Upper lobe of left lung (tissue), 6 donors: ENCODE measurements around the gene ADAMTS2. TPM values are rescaled to one million over a fixed set of nuclear protein-coding genes. Genes with fewer than 3 reads are reported as not detected.

Experiments
- ATAC-seq, 2 donors: fragments of 200-7000 bp; cut with Tn5 transposase; one replicate each; pipeline ENCODE4 v1.9.1; 2022; ENCODE audit warnings: mild to moderate bottlenecking in 2 of 2, moderate library complexity in 2 of 2; ENCODE audit not compliant: low FRiP score in 2 of 2
- DNase-seq, 2 donors: peaks; one replicate each; pipeline ENCODE4 v3.0.0-alpha.2; 2019 to 2020
- H3K27ac ChIP-seq, 4 donors: fragments of 200-600 bp; sonication (generic); one replicate each; pipeline ENCODE4 v1.5.1; 2016 to 2019
- H3K27me3 ChIP-seq, 4 donors: fragments of 200-600 bp; sonication (generic); one replicate each; pipeline ENCODE4 v1.5.1; 2017 to 2019
- H3K36me3 ChIP-seq, 4 donors: fragments of 200-600 bp; sonication (generic); one replicate each; pipeline ENCODE4 v1.5.1; 2016 to 2019
- H3K4me1 ChIP-seq, 4 donors: fragments of 200-600 bp; sonication (generic); one replicate each; pipeline ENCODE4 v1.5.1; 2018 to 2019
- H3K4me3 ChIP-seq, 4 donors: fragments of 200-600 bp; sonication (generic); one replicate each; pipeline ENCODE4 v1.5.1; 2017 to 2019; ENCODE audit warnings: mild to moderate bottlenecking in 2 of 4, moderate library complexity in 1 of 4
- H3K9me3 ChIP-seq, 4 donors: fragments of 200-600 bp; sonication (generic); one replicate each; pipeline ENCODE4 v1.5.1; 2018 to 2019
- EP300 ChIP-seq, 4 donors: sonication (generic); formaldehyde crosslinking; IDR thresholded peaks; one replicate each; pipeline ENCODE4 v1.5.1; 2017; ENCODE audit warnings: antibody characterized with exemption in 4 of 4, control low read depth in 2 of 4
- POLR2A ChIP-seq, 4 donors: fragments of 450-650 bp; IDR thresholded peaks; one replicate each; pipeline ENCODE4 v1.5.1; 2016 to 2017; ENCODE audit warnings: antibody characterized with exemption in 4 of 4, mild to moderate bottlenecking in 2 of 4
- POLR2AphosphoS5 ChIP-seq, 2 donors: sonication (generic); formaldehyde crosslinking; IDR thresholded peaks; one replicate each; pipeline ENCODE4 v1.5.1; 2017; ENCODE audit warnings: antibody characterized with exemption in 2 of 2
- WGBS, 2 donors: methylation state at CpG; one replicate each; pipeline ENCODE4 v1.1.5; 2017 to 2018; 5-methylcytosine and 5-hydroxymethylcytosine counted together
- total RNA-seq, 6 donors: library from RNA; depleted of rRNA in 4 of 6; stranded (reverse); fragments of >200 nt in 4 of 6; gene quantifications; one replicate each; pipeline versions ENCODE4 v1.1.0 to v1.2.1, GENCODE V29; 2016 to 2021
- TF ChIP-seq, protein P1 (sequence below), 6 experiments: fragments of 450-650 bp in 4 of 6; fragments of 200-600 bp in 2 of 6; sonication (generic) in 2 of 6; IDR thresholded peaks; one replicate each; pipeline ENCODE4 v1.5.1; 2016 to 2019; ENCODE audit warnings: antibody characterized with exemption in 6 of 6
- donor health status: DM: no; HTN: no; CAD: no; lungs with moderate emphysema.
- donor health status: DM: no; HTN: yes; CAD: no; lungs with severe emphysema.

Gene ADAMTS2
- total RNA-seq, 6 donors from 2014 or later: 10.0 to 114 (median 25.7) TPM

GRCh38 chr5:179331591-179332375 lies 13.5 kb downstream of the ADAMTS2 start:
- 69 to 72% methylated on average over 7 to 8 of the region's 8 CpGs for WGBS, 2 donors
- ATAC-seq: no peak

GRCh38 chr5:179330186-179330900 lies 14.9 kb downstream of the ADAMTS2 start:
- no peaks in the 10 kb centered on the region for H3K36me3 ChIP-seq
- DNase-seq (peak in 1 of 2 donors; percentile 45), ATAC-seq (peak in 1 of 2 donors; percentile 35)
- H3K27ac ChIP-seq: no peak overlapping the region
- 85 to 88% methylated on average over 13 of the region's 13 CpGs for WGBS, 2 donors
- no peaks in the 10 kb centered on the region for H3K9me3 ChIP-seq
- TF ChIP-seq POLR2AphosphoS5 (IDR thresholded peaks at IDR 0.05): no peak
- no peak for TF ChIP-seq POLR2A (IDR thresholded peaks at IDR 0.05)
- TF ChIP-seq, protein P1, sequence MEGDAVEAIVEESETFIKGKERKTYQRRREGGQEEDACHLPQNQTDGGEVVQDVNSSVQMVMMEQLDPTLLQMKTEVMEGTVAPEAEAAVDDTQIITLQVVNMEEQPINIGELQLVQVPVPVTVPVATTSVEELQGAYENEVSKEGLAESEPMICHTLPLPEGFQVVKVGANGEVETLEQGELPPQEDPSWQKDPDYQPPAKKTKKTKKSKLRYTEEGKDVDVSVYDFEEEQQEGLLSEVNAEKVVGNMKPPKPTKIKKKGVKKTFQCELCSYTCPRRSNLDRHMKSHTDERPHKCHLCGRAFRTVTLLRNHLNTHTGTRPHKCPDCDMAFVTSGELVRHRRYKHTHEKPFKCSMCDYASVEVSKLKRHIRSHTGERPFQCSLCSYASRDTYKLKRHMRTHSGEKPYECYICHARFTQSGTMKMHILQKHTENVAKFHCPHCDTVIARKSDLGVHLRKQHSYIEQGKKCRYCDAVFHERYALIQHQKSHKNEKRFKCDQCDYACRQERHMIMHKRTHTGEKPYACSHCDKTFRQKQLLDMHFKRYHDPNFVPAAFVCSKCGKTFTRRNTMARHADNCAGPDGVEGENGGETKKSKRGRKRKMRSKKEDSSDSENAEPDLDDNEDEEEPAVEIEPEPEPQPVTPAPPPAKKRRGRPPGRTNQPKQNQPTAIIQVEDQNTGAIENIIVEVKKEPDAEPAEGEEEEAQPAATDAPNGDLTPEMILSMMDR (IDR thresholded peaks at IDR 0.05): no peak
- TF ChIP-seq EP300 (IDR thresholded peaks at IDR 0.05): no peak
- no peak overlapping the region for H3K4me3 ChIP-seq
- no peaks in the 10 kb centered on the region for H3K27me3 ChIP-seq
- peaks cover 0 to 2% (median 0%) of the 10 kb centered on the region in 4 donors for H3K4me1 ChIP-seq

More at GRCh38 chr5:179331591-179332375, 13.5 kb downstream of the ADAMTS2 start:
- Histone ChIP-seq H3K27ac (no peak overlapping the region), H3K36me3 (no peaks in the 10 kb centered on the region), H3K27me3 (no peaks in the 10 kb centered on the region), H3K9me3 (no peaks in the 10 kb centered on the region), H3K4me3 (no peak overlapping the region), H3K4me1 (no peaks in the 10 kb centered on the region)
- TF ChIP-seq EP300 (IDR thresholded peaks at IDR 0.05): no peak
- no peak for DNase-seq

GRCh38 chr5:179328291-179328690 lies 17.0 kb downstream of the ADAMTS2 start:
- WGBS, 2 donors: 95 to 96% methylated on average over 6 of the region's 6 CpGs
- Histone ChIP-seq H3K4me3 (no peak overlapping the region), H3K9me3 (no peaks in the 10 kb centered on the region), H3K4me1 (peaks cover 0 to 2% (median 0%) of the 10 kb centered on the region in 4 donors), H3K27me3 (no peaks in the 10 kb centered on the region), H3K27ac (no peak overlapping the region), H3K36me3 (no peaks in the 10 kb centered on the region)
- DNase-seq (no peak), ATAC-seq (no peak)
- TF ChIP-seq, protein P1 (IDR thresholded peaks at IDR 0.05): no peak
- TF ChIP-seq POLR2AphosphoS5 (IDR thresholded peaks at IDR 0.05) (no peak), EP300 (IDR thresholded peaks at IDR 0.05) (no peak), POLR2A (IDR thresholded peaks at IDR 0.05) (no peak)

GRCh38 chr5:179327021-179327735 lies 18.1 kb downstream of the ADAMTS2 start:
- no peak for DNase-seq
- TF ChIP-seq POLR2A (IDR thresholded peaks at IDR 0.05) (no peak), EP300 (IDR thresholded peaks at IDR 0.05) (no peak), POLR2AphosphoS5 (IDR thresholded peaks at IDR 0.05) (no peak)
- TF ChIP-seq, protein P1 (IDR thresholded peaks at IDR 0.05): no peak
- WGBS, 2 donors: 85 to 86% methylated on average over 15 of the region's 15 CpGs
- no peak for ATAC-seq
- Histone ChIP-seq H3K27me3 (no peaks in the 10 kb centered on the region), H3K4me3 (no peak overlapping the region), H3K4me1 (peaks cover 0 to 2% (median 0%) of the 10 kb centered on the region in 4 donors), H3K36me3 (no peaks in the 10 kb centered on the region), H3K27ac (peak overlapping the region in 1 of 4 donors; percentile 13), H3K9me3 (no peaks in the 10 kb centered on the region)
